CD4-positive, alpha-beta T cell treated with Interferon gamma for 1 hour (primary cell): ENCODE results near the gene FOXP1.

ENCODE experiments used
- DNase-seq: peaks from one replicate; pipeline ENCODE4 v3.0.0-alpha.2; 2020

FOXP1 gene

GRCh38 chr3:71252466-71252865, 331.1 kb downstream of the FOXP1 start:
- DNase-seq: no peak

GRCh38 chr3:71251156-71251775, 332.3 kb downstream of the FOXP1 start:
- no peak for DNase-seq

- DNase-seq: no peak
Observed at GRCh38 chr3:71250026-71250425, 333.5 kb downstream of the FOXP1 start.

- DNase-seq: no peak
Observed at GRCh38 chr3:71247958-71248335, 335.6 kb downstream of the FOXP1 start.

- DNase-seq: no peak
Observed at GRCh38 chr3:71247221-71247957, 336.1 kb downstream of the FOXP1 start.

- no peak for DNase-seq
Observed at GRCh38 chr3:71245971-71246880, 337.3 kb downstream of the FOXP1 start.

GRCh38 chr3:71244826-71245488, 338.6 kb downstream of the FOXP1 start:
- no peak for DNase-seq

- DNase-seq: no peak
Observed at GRCh38 chr3:71244153-71244825, 339.2 kb downstream of the FOXP1 start.

GRCh38 chr3:71243229-71243628, 340.3 kb downstream of the FOXP1 start:
- no peak for DNase-seq

- no peak for DNase-seq
Observed at GRCh38 chr3:71241981-71242560, 341.5 kb downstream of the FOXP1 start.

- no peak for DNase-seq
Observed at GRCh38 chr3:71241246-71241901, 342.2 kb downstream of the FOXP1 start.

- no peak for DNase-seq
Observed at GRCh38 chr3:71240034-71240433, 343.5 kb downstream of the FOXP1 start.

- no peak for DNase-seq
Observed at GRCh38 chr3:71238355-71238757, 345.2 kb downstream of the FOXP1 start.

- DNase-seq: no peak
Observed at GRCh38 chr3:71237672-71238071, 345.9 kb downstream of the FOXP1 start.

GRCh38 chr3:71235846-71236245, 347.7 kb downstream of the FOXP1 start:
- no peak for DNase-seq

- DNase-seq: no peak
Observed at GRCh38 chr3:71232895-71233294, 350.6 kb downstream of the FOXP1 start.

- no peak for DNase-seq
Observed at GRCh38 chr3:71232175-71232679, 351.3 kb downstream of the FOXP1 start.

- DNase-seq: no peak
Observed at GRCh38 chr3:71231680-71232079, 351.8 kb downstream of the FOXP1 start.

GRCh38 chr3:71229905-71230657, 353.4 kb downstream of the FOXP1 start:
- DNase-seq: no peak

- no peak for DNase-seq
Observed at GRCh38 chr3:71228156-71228866, 355.2 kb downstream of the FOXP1 start.
